HG02678 (cell line): ENCODE results near the gene DMTF1.
"Not testable (repeated sequence)": the region's sequence is repeated elsewhere in the genome, so short reads cannot be mapped to it uniquely, and the experiment has no call there.

Experiments used
- ATAC-seq: cut with Tn5 transposase; IDR thresholded peaks from one replicate; pipeline ENCODE4 v1.9.1; 2021; ENCODE audit warnings: mild to moderate bottlenecking, moderate library complexity; ENCODE audit not compliant: unreplicated experiment

Gene DMTF1

GRCh38 chr7:87152112-87152896, at the start of gene DMTF1:
TSS of gene DMTF1 (plus strand) at chr7:87152453. CDS start at chr7:87164942, 12,489 bp downstream.
- ATAC-seq, result peak; percentile 85

- ATAC-seq, result no peak
Observed at GRCh38 chr7:87105401-87105800, 46.9 kb upstream of the DMTF1 start.

- ATAC-seq, result no peak
Observed at GRCh38 chr7:87106974-87107612, 45.2 kb upstream of the DMTF1 start.

- no peak for ATAC-seq
Observed at GRCh38 chr7:87107949-87108776, 44.1 kb upstream of the DMTF1 start.

GRCh38 chr7:87110778-87111177, 41.5 kb upstream of the DMTF1 start:
- ATAC-seq, result no peak

GRCh38 chr7:87111877-87112276, 40.4 kb upstream of the DMTF1 start:
- ATAC-seq, result no peak

- ATAC-seq, result no peak
Observed at GRCh38 chr7:87113077-87113476, 39.2 kb upstream of the DMTF1 start.

GRCh38 chr7:87113904-87114303, 38.3 kb upstream of the DMTF1 start:
- ATAC-seq, result not testable (repeated sequence)

- not testable (repeated sequence) for ATAC-seq
Observed at GRCh38 chr7:87115772-87116171, 36.5 kb upstream of the DMTF1 start.

GRCh38 chr7:87116315-87116714, 35.9 kb upstream of the DMTF1 start:
- no peak for ATAC-seq

GRCh38 chr7:87119581-87119980, 32.7 kb upstream of the DMTF1 start:
- ATAC-seq, result no peak

GRCh38 chr7:87123105-87123504, 29.1 kb upstream of the DMTF1 start:
- ATAC-seq, result no peak

- ATAC-seq, result no peak
Observed at GRCh38 chr7:87127019-87127418, 25.2 kb upstream of the DMTF1 start.

- no peak for ATAC-seq
Observed at GRCh38 chr7:87128861-87129267, 23.4 kb upstream of the DMTF1 start.

- no peak for ATAC-seq
Observed at GRCh38 chr7:87129332-87129731, 22.9 kb upstream of the DMTF1 start.

- peak; percentile 97 for ATAC-seq
Observed at GRCh38 chr7:87129848-87130247, 22.4 kb upstream of the DMTF1 start.

- no peak for ATAC-seq
Observed at GRCh38 chr7:87131771-87132170, 20.5 kb upstream of the DMTF1 start.

GRCh38 chr7:87137271-87137670, 15.0 kb upstream of the DMTF1 start:
- ATAC-seq, result no peak

- ATAC-seq, result no peak
Observed at GRCh38 chr7:87139514-87139913, 12.7 kb upstream of the DMTF1 start.

GRCh38 chr7:87140271-87140748, 11.9 kb upstream of the DMTF1 start:
- no peak for ATAC-seq

GRCh38 chr7:87144173-87144657, 8.0 kb upstream of the DMTF1 start:
- ATAC-seq, result peak; percentile 98
